B cell (primary cell): ENCODE measurements around the gene GIGYF2.

ENCODE experiments used
- EZH2 ChIP-seq: IDR thresholded peaks from 2 replicates; pipeline ENCODE4 v1.6.1; 2012; ENCODE audit warnings: borderline replicate concordance, low read depth, mild to moderate bottlenecking, moderate library complexity, low read length; ENCODE audit not compliant: insufficient read depth, poor library complexity, severe bottlenecking
- TF ChIP-seq, protein P1 (sequence below): fragments of 200-600 bp; IDR thresholded peaks from one replicate; pipeline ENCODE4 v1.8.0; 2022; ENCODE audit warnings: antibody characterized with exemption, mild to moderate bottlenecking

DNA sequence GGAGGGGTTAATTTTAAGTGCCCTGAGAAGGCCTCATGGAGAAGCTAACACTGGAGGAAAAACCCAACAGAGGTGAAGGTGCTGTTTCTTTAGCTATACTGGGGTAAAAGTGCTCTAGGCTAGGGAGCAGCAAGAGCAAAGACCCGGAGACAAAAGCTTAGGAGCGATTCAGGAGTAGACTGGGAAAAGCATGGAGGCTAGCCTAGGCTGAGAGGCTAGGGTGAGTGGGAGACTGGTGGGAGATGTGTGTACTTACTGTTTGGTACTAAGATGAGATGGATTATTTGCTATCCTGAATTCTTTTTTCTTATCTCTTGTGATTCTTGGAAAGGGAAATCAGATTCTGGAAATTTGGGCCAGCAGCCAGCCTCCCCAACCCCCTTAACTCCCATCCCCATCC lies 2.0 kb downstream of the GIGYF2 start:
- TF ChIP-seq, protein P1, sequence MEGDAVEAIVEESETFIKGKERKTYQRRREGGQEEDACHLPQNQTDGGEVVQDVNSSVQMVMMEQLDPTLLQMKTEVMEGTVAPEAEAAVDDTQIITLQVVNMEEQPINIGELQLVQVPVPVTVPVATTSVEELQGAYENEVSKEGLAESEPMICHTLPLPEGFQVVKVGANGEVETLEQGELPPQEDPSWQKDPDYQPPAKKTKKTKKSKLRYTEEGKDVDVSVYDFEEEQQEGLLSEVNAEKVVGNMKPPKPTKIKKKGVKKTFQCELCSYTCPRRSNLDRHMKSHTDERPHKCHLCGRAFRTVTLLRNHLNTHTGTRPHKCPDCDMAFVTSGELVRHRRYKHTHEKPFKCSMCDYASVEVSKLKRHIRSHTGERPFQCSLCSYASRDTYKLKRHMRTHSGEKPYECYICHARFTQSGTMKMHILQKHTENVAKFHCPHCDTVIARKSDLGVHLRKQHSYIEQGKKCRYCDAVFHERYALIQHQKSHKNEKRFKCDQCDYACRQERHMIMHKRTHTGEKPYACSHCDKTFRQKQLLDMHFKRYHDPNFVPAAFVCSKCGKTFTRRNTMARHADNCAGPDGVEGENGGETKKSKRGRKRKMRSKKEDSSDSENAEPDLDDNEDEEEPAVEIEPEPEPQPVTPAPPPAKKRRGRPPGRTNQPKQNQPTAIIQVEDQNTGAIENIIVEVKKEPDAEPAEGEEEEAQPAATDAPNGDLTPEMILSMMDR = no peak
- no peak for TF ChIP-seq EZH2
